ENCODE data around the gene TNFAIP8.
"Not testable (repeated sequence)": the region's sequence is repeated elsewhere in the genome, so short reads cannot be mapped to it uniquely, and the experiment has no call there.

Gene TNFAIP8

DNA sequence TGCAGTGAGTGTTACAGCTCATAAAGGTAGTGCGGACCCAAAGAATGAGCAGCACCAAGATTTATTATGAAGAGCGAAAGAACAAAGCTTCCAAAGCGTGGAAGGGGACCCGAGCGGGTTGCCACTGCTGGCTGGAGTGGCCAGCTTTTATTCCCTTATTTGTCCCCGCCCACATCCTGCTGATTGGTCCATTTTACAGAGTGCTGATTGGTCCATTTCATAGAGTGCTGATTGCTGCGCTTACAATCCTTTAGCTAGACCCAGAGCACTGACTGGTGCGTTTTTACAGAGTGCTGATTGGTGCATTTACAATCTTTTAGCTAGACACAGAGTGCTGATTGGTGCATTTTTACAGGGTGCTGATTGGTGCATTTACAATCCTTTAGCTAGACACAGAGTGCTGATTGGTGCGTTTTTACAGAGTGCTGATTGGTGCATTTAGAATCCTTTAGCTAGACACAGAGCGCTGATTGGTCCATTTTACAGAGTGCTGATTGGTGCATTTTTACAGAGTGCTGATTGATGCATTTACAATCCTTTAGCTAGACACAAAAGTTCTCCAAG lies 76.9 kb downstream of the TNFAIP8 start:
- DNase-seq: not testable (repeated sequence)

DNA sequence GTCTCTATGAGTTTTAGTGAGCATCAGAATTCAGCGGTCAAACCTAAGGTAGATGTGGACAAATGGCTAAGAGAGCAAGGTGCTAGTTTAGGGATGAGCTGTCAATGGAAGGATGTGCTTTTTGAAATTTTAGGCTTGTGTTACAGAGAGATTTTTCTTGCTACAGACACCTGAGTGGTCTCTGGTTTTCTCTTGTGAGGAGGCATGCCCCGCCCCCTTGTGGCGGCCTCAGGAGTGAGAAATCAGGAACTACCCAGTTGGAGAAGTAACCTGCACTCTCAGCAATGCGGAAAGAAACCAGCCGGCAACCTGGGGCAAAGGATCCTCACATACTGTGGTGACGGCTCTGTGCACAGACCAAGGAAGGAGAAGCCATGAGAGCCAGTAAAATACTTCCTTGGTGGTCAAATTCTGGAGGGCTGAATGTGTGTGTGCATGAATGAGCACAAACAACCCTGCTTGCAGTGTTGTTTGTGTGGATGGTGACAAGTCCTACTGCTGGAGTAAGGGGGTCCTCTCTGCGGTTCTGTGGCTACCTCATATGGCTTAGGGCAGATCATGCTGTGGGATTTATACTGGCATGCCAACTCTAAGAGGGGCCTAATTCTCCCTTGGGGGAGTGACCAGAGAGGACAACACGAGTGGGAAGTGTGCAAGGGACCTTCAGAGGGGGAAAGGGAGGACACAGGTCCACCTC lies 79.8 kb downstream of the TNFAIP8 start:
- DNase-seq: no peak

DNA sequence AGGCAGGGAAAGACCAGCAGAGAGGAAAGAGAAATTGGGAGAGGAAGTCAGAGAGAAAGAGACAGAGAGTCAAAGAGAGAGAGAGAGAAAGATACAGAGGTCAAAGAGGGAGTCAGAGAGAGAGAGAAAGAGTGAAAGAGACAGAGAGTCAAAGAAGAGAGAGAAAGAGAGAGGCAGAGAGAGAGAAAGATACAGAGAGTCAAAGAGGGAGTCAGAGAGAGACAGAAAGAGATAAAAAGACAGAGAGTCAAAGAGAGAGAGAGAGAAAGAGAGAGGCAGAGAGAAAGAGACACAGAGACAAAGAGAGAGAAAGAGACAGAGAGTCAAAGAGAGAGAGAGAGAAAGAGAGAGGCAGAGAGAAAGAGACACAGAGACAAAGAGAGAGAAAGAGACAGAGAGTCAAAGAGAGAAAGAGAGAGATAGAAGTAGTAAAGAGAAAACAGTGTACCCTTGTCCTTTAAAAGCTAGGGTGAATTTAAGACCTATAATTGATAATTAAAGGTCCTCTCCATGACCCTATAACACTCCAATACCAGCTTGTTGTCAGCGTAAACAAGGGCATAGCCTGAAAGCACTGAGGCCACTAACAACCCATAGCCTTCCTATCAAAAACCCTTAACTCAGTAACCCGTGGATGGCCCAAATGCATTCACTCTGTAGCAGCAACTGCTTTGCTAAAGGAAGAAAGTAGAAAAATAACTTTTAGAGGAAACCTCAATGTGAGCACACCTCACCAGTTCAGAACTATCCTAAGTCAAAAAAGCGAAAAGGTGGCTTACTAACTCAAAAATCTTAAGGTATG lies 82.2 kb downstream of the TNFAIP8 start:
- not testable (repeated sequence) for DNase-seq

DNA sequence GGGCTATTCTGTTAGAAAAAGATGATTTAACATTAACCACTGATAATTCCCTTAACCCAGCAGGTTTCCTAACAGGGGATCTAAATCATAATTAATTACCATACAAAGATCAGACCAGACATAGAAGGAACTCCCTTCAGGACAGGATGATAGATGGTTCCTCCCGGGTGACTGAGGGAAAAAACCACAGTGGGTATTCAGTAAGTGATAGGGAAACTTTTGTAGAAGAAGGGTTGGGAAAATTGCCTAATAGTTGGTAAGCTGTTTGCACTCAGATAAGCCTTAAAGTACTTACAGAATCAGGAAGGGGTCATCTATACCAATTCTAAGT lies 82.7 kb downstream of the TNFAIP8 start:
- DNase-seq: not testable (repeated sequence)

DNA sequence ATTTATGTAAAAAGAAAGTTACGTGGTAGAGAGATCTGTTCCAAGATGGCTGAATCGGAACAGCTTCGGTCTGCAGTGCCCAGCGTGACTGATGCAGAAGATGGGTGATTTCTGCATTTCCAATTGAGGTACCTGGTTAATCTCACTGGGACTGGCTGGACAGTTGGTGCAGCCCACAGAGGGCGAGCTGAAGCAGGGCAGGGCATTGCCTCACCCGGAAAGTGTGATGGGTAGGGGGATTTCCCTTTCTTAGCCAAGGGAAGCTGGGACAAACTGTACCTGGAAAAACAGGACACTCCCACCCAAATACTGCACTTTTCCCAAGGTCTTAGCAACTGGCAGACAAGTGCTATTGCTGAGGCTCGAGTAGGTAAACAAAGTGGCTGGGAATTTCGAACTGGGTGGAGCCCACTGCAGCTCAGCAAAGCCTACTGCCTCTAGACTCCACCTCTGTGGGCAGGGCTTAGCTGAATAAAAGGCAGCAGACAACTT lies 83.4 kb downstream of the TNFAIP8 start:
- DNase-seq: no peak

DNA sequence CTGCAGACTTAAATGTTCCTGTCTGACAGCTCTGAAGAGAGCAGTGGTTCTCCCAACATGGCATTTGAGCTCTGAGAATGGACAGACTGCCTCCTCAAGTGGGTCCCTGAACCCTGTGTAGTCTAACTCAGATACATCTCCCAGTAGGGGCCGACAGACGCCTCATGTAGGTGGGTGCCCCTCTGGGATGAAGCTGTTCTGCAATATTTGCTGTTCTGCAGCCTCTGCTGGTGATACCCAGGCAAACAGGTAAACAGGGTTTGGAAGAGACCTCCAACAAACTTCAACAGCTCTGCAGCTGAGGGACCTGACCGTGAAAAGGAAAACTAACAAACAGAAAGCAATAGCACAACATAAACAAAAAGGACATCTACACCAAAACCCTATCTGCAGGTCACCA lies 83.8 kb downstream of the TNFAIP8 start:
- DNase-seq: not testable (repeated sequence)

DNA sequence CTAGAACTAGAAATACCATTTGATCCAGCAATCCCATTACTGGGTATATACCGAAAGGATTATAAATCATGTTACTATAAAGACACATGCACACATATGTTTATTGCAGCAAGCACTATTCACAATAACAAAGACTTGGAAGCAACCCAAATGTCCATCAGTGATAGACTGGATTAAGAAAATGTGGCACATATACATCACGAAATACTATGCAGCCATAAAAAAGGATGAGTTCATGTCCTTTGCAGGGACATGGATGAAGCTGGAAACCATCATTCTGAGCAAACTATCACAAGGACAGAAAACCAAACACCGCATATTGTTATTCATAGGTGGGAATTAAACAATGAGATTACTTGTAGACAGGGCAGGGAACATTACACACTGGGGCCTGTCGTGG lies 88.8 kb downstream of the TNFAIP8 start:
- not testable (repeated sequence) for DNase-seq

DNA sequence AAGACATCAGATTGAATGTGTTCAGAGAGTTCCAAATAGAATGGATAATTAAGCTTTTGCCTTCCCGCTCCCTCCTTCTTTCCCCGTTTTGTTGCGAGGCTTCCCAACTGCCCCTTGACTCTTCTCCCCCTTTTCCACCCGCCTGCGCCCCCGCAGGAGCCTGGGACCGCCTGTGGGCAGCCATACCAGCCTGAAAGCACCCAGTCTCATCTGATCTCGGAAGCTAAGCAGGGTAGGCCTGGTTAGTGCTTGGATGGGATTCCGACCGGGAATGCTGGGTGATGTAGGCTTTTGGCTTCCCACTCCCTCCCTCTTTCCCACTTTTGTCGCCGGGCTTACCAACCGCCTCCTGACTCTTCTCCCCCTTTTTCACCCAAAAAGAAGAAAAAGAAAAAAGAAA lies 89.7 kb downstream of the TNFAIP8 start:
- no peak for DNase-seq

All from DMS79 treated with DMSO at 0.1 percent for 48 hours (cell line).